ENCODE data around the gene PLEKHA7.

Gene PLEKHA7

GRCh38 chr11:16833026-16833425 is 181.2 kb downstream of the PLEKHA7 start:
- DNase-seq: no peak

GRCh38 chr11:16832193-16832539 is 182.0 kb downstream of the PLEKHA7 start:
- DNase-seq: no peak

- no peak for DNase-seq
Observed at GRCh38 chr11:16831316-16832192, 182.7 kb downstream of the PLEKHA7 start.

- no peak for DNase-seq
Observed at GRCh38 chr11:16827139-16827538, 187.1 kb downstream of the PLEKHA7 start.

- no peak for DNase-seq
Observed at GRCh38 chr11:16825968-16826367, 188.2 kb downstream of the PLEKHA7 start.

- no peak for DNase-seq
Observed at GRCh38 chr11:16825101-16825500, 189.1 kb downstream of the PLEKHA7 start.

GRCh38 chr11:16820324-16821092 is 193.7 kb downstream of the PLEKHA7 start:
- peak; percentile 57 for DNase-seq

GRCh38 chr11:16818284-16818683 is 195.9 kb downstream of the PLEKHA7 start:
- no peak for DNase-seq

- no peak for DNase-seq
Observed at GRCh38 chr11:16817351-16817750, 196.9 kb downstream of the PLEKHA7 start.

GRCh38 chr11:16816358-16817270 is 197.6 kb downstream of the PLEKHA7 start:
- DNase-seq: no peak

GRCh38 chr11:16815047-16815767 is 199.0 kb downstream of the PLEKHA7 start:
- DNase-seq: no peak

GRCh38 chr11:16814410-16815046 is 199.7 kb downstream of the PLEKHA7 start:
- no peak for DNase-seq

GRCh38 chr11:16813126-16813525 is 201.1 kb downstream of the PLEKHA7 start:
- DNase-seq: no peak

- DNase-seq: no peak
Observed at GRCh38 chr11:16812274-16812673, 201.9 kb downstream of the PLEKHA7 start.

GRCh38 chr11:16811136-16812020 is 202.8 kb downstream of the PLEKHA7 start:
- no peak for DNase-seq

GRCh38 chr11:16809886-16810668 is 204.1 kb downstream of the PLEKHA7 start:
- no peak for DNase-seq

GRCh38 chr11:16807306-16807705 is 206.9 kb downstream of the PLEKHA7 start:
- no peak for DNase-seq

GRCh38 chr11:16806791-16807190 is 207.4 kb downstream of the PLEKHA7 start:
- no peak for DNase-seq

GRCh38 chr11:16805938-16806337 is 208.3 kb downstream of the PLEKHA7 start:
- no peak for DNase-seq

Data from NCI-H774 (cell line).